22Rv1 (cell line): ENCODE measurements around the gene GALNT7.

ENCODE experiments used
- ZFX ChIP-seq: fragments of 450-650 bp; IDR thresholded peaks from 2 replicates; pipeline ENCODE4 v1.6.1; 2017; ENCODE audit warnings: antibody characterized with exemption, borderline replicate concordance
- TF ChIP-seq, protein P1 (sequence below): fragments of 450-650 bp; IDR thresholded peaks from 2 replicates; pipeline ENCODE4 v1.5.1; 2017; ENCODE audit warnings: mild to moderate bottlenecking

DNA sequence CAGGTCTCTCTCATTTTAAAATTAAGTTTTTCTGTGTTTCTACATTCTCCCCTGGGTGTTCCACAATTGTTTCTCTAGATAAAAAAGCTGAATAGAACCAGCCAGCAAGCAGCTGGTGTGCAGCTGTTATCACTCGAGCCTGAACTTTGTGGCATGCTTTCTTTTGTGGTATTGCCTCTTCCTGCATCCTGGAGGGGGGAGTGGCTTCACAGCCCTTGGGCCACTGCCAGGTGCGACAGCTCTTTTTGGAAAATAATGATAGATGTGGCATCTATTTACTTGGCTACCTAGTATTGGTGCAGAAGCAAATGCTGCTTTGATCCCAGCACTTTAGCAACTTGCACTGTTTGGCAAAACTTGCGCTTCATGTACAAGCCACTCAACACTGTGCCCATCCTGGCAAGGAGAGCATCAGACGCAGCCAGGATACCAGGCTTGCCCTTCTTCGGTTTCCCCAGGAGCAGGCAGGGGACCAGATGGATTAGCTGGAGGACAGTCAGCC is 96.1 kb downstream of the GALNT7 start:
- TF ChIP-seq, protein P1, sequence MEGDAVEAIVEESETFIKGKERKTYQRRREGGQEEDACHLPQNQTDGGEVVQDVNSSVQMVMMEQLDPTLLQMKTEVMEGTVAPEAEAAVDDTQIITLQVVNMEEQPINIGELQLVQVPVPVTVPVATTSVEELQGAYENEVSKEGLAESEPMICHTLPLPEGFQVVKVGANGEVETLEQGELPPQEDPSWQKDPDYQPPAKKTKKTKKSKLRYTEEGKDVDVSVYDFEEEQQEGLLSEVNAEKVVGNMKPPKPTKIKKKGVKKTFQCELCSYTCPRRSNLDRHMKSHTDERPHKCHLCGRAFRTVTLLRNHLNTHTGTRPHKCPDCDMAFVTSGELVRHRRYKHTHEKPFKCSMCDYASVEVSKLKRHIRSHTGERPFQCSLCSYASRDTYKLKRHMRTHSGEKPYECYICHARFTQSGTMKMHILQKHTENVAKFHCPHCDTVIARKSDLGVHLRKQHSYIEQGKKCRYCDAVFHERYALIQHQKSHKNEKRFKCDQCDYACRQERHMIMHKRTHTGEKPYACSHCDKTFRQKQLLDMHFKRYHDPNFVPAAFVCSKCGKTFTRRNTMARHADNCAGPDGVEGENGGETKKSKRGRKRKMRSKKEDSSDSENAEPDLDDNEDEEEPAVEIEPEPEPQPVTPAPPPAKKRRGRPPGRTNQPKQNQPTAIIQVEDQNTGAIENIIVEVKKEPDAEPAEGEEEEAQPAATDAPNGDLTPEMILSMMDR = no peak
- no peak for TF ChIP-seq ZFX
